IgD-negative memory B cell (primary cell): ENCODE data around the gene ERC2. TPM values are rescaled to one million over a fixed set of nuclear protein-coding genes. Genes with fewer than 3 reads are reported as not detected.

Experiments used
- H3K27ac Mint-ChIP-seq, 3 donors: one replicate each; pipeline ENCODE4 v1.8.0; 2020 to 2022; ENCODE audit warnings: mild to moderate bottlenecking in 3 of 3, mixed read lengths in 3 of 3, moderate library complexity in 1 of 3
- H3K27me3 Mint-ChIP-seq: one replicate; pipeline ENCODE4 v1.8.0; 2021; ENCODE audit warnings: mixed read lengths
- H3K36me3 Mint-ChIP-seq: one replicate; pipeline ENCODE4 v1.8.0; 2020; ENCODE audit warnings: mild to moderate bottlenecking, mixed read lengths
- H3K4me1 Mint-ChIP-seq, 3 donors: one replicate each; pipeline ENCODE4 v1.8.0; 2020 to 2022; ENCODE audit warnings: mixed read lengths in 3 of 3, mild to moderate bottlenecking in 1 of 3
- H3K4me3 Mint-ChIP-seq, 4 donors: one replicate each; pipeline ENCODE4 v1.8.0; 2020 to 2022; ENCODE audit warnings: mild to moderate bottlenecking in 4 of 4, mixed read lengths in 4 of 4, moderate library complexity in 3 of 4
- H3K9me3 Mint-ChIP-seq, 3 donors: one replicate each; pipeline ENCODE4 v1.8.0; 2020 to 2021; ENCODE audit warnings: mixed read lengths in 3 of 3, mild to moderate bottlenecking in 1 of 3
- polyA plus RNA-seq: library from polyadenylated mRNA; unstranded; fragments of 300-500 nt; fragmentation: Illumina TruSeq; gene quantifications from one replicate; pipeline ENCODE4 v1.2.3, GENCODE V29; 2021

The ERC2 gene
- polyA plus RNA-seq, 1 donor from 2014 or later, result not detected

GRCh38 chr3:55723653-55724406 lies 744.4 kb downstream of the ERC2 start:
- H3K4me3 Mint-ChIP-seq, result no peak overlapping the region
- H3K27me3 Mint-ChIP-seq, result no peaks in the 10 kb centered on the region
- H3K4me1 Mint-ChIP-seq, result peaks cover 0 to 4% (median 1%) of the 10 kb centered on the region in 3 donors
- H3K27ac Mint-ChIP-seq, result no peak overlapping the region
- no peaks in the 10 kb centered on the region for H3K36me3 Mint-ChIP-seq
- peaks cover 0 to 6% (median 0%) of the 10 kb centered on the region in 3 donors for H3K9me3 Mint-ChIP-seq

- Mint-ChIP-seq H3K4me3 (no peak overlapping the region), H3K4me1 (peaks cover 0 to 4% (median 1%) of the 10 kb centered on the region in 3 donors), H3K27me3 (no peaks in the 10 kb centered on the region), H3K27ac (no peak overlapping the region), H3K36me3 (no peaks in the 10 kb centered on the region), H3K9me3 (peaks cover 0 to 5% (median 0%) of the 10 kb centered on the region in 3 donors)
These were observed 746.4 kb downstream of the ERC2 start for GRCh38 chr3:55721716-55722484.

DNA sequence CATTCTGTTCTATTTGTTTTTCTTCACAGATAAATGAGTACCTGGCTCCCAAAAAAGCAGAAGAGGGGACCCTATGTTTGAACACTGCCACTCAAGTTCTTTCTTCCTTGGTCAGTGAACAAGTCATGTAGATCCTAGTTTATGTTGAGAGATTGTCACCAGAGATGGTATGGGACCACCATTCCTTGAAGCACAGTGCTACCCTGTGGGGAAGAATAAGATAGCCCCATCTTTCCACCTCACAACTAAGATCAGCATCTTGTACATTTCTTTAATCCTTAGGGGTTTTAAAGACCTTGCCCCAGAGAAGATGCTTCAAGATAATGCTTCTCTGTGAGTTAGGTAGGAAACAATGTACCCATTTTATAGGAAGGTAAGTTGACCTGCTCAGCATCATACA lies 747.7 kb downstream of the ERC2 start:
- Mint-ChIP-seq H3K4me3 (no peak overlapping the region), H3K27me3 (no peaks in the 10 kb centered on the region), H3K36me3 (no peaks in the 10 kb centered on the region), H3K9me3 (peaks cover 0 to 7% (median 0%) of the 10 kb centered on the region in 3 donors), H3K4me1 (peaks cover 0 to 3% (median 1%) of the 10 kb centered on the region in 3 donors), H3K27ac (peak overlapping the region in 1 of 3 donors; percentile 77)

DNA sequence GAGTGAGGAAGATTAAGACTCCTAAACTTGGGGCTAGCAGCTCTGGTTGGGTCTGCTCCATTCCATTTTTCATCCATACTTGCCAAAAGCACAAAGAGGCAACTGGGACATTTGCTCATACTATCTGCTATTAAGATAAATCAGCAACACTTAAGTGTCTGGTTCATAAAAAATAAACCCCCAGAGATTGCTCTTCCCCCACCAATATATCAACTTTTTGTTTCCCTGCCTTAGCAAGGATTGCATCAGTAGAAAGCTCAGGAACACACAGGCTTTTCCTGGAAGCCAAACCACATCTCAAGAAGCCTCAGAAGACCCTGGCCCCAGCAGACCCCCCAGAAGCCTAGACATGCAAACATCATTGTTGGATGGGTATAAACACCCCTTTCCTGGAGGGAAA lies 748.8 kb downstream of the ERC2 start:
- Mint-ChIP-seq H3K27ac (peak overlapping the region in 1 of 3 donors; percentile 77), H3K4me1 (peaks cover 0 to under 1% (median 0%) of the 10 kb centered on the region in 3 donors), H3K27me3 (no peaks in the 10 kb centered on the region), H3K9me3 (peaks cover 0 to 7% (median 0%) of the 10 kb centered on the region in 3 donors), H3K36me3 (no peaks in the 10 kb centered on the region), H3K4me3 (no peak overlapping the region)

- no peak overlapping the region for H3K27ac Mint-ChIP-seq
These were observed 749.3 kb downstream of the ERC2 start for GRCh38 chr3:55719006-55719405.

DNA sequence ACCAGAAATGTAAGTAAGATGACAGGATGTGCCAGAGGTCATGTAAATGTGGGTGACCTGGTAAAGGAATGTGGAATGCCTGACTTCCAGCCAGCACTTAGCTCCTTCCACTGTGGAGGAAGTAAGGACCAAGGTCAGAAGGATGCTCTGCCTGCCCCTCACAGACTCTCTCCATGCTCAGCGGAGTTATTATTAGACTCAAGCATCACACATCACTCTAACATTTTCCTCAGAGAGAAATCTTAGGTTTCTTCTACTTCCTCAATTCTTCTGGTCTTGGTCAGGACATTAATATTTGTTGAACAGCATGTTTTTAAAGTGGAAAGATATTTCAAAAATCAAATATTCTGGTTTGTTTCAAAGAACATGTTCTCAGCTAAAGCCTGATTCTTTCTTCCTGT lies 749.7 kb downstream of the ERC2 start:
- H3K4me1 Mint-ChIP-seq, result no peaks in the 10 kb centered on the region
- no peaks in the 10 kb centered on the region for H3K36me3 Mint-ChIP-seq
- peaks cover 0 to 7% (median 0%) of the 10 kb centered on the region in 3 donors for H3K9me3 Mint-ChIP-seq
- H3K4me3 Mint-ChIP-seq, result no peak overlapping the region
- no peak overlapping the region for H3K27ac Mint-ChIP-seq
- no peaks in the 10 kb centered on the region for H3K27me3 Mint-ChIP-seq

More at GRCh38 chr3:55719006-55719405, 749.3 kb downstream of the ERC2 start:
- H3K4me3 Mint-ChIP-seq, result no peak overlapping the region
- no peaks in the 10 kb centered on the region for H3K36me3 Mint-ChIP-seq
- H3K9me3 Mint-ChIP-seq, result peaks cover 0 to 7% (median 0%) of the 10 kb centered on the region in 3 donors
- no peaks in the 10 kb centered on the region for H3K4me1 Mint-ChIP-seq
- no peaks in the 10 kb centered on the region for H3K27me3 Mint-ChIP-seq

DNA sequence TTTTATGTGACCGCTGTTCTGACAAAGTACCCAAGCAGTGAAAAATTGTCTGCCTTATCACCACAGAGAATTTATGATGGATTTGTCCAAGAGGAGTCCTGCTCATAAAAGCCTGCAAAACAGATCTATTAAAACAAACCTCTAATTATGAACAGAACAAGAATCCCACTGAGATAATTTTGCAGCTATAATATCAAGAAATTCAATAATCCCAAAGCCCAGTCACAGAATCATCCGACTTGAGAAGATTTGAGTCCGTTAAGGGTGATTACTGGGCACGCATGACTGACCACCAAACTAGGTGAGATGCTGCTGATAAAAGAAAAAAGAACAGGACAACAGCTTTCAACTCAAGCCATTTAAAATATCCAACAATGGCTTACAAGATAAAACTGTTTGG lies 750.2 kb downstream of the ERC2 start:
- H3K4me3 Mint-ChIP-seq, result no peak overlapping the region
- H3K27ac Mint-ChIP-seq, result no peak overlapping the region
- H3K27me3 Mint-ChIP-seq, result no peaks in the 10 kb centered on the region
- H3K9me3 Mint-ChIP-seq, result peaks cover 0 to 7% (median 0%) of the 10 kb centered on the region in 3 donors
- H3K4me1 Mint-ChIP-seq, result no peaks in the 10 kb centered on the region
- H3K36me3 Mint-ChIP-seq, result no peaks in the 10 kb centered on the region

GRCh38 chr3:55717481-55717880 lies 750.8 kb downstream of the ERC2 start:
- no peaks in the 10 kb centered on the region for H3K36me3 Mint-ChIP-seq
- H3K27ac Mint-ChIP-seq, result no peak overlapping the region
- H3K4me1 Mint-ChIP-seq, result no peaks in the 10 kb centered on the region
- H3K9me3 Mint-ChIP-seq, result peaks cover 0 to 8% (median 0%) of the 10 kb centered on the region in 3 donors
- no peaks in the 10 kb centered on the region for H3K27me3 Mint-ChIP-seq
- H3K4me3 Mint-ChIP-seq, result no peak overlapping the region

DNA sequence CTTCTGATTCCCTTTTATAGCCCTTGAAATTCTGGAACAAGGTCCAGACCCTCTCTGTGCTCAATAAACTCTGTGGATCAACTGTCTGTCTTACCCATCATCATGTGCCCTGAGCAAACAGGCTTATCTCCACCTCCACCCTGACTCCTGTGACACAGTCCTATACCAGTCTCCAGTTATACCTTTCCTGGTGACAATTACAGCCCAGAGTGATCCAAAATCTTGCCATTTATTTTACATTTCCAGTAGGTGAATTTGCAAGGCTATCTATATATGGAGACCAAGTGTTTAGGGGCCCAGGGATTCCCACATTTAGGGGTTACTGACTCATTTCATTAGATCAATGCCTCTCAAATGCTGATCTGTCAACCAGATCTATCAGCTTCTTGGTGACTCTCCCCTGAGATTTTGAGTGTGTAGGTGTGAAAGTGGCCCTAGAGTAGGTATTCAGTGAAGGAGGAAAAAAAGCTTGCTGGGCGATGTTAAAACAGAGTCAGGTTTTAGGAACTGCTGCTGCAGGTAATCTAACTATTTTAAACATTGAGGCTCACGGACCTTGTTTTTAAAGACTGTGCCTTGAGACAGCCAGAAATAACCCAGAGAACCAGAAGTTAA lies 751.5 kb downstream of the ERC2 start:
- Mint-ChIP-seq H3K27ac (no peak overlapping the region), H3K27me3 (no peaks in the 10 kb centered on the region), H3K9me3 (peaks cover 0 to 7% (median 0%) of the 10 kb centered on the region in 3 donors), H3K4me1 (no peaks in the 10 kb centered on the region), H3K4me3 (no peak overlapping the region), H3K36me3 (no peaks in the 10 kb centered on the region)

DNA sequence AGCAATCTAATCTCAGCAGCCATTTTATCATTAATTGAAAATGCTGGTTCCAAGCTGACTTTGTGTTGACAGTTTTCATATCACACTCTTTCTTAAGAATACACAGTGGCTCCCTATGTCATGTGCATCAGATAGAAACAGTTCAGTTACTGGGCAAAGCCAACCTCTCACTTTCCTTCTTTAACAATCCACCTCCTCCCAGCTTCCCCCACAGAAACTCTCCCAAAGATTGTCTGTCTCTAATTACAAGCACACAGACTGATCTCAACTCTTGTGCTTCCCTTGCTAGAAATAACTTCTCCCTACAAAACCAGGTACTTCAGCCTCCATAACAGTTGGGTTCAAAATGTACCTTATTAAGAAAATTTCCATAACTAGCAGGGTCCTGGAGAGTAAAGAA lies 752.2 kb downstream of the ERC2 start:
- Mint-ChIP-seq H3K4me3 (no peak overlapping the region), H3K9me3 (peaks cover 0 to 7% (median 0%) of the 10 kb centered on the region in 3 donors), H3K27ac (no peak overlapping the region), H3K4me1 (no peaks in the 10 kb centered on the region), H3K36me3 (no peaks in the 10 kb centered on the region), H3K27me3 (no peaks in the 10 kb centered on the region)

- H3K27ac Mint-ChIP-seq, result no peak overlapping the region
- H3K4me3 Mint-ChIP-seq, result no peak overlapping the region
- no peaks in the 10 kb centered on the region for H3K27me3 Mint-ChIP-seq
- H3K4me1 Mint-ChIP-seq, result no peaks in the 10 kb centered on the region
- H3K36me3 Mint-ChIP-seq, result no peaks in the 10 kb centered on the region
- H3K9me3 Mint-ChIP-seq, result peaks cover 0 to 3% (median 0%) of the 10 kb centered on the region in 3 donors
These were observed 754.2 kb downstream of the ERC2 start for GRCh38 chr3:55714057-55714456.

DNA sequence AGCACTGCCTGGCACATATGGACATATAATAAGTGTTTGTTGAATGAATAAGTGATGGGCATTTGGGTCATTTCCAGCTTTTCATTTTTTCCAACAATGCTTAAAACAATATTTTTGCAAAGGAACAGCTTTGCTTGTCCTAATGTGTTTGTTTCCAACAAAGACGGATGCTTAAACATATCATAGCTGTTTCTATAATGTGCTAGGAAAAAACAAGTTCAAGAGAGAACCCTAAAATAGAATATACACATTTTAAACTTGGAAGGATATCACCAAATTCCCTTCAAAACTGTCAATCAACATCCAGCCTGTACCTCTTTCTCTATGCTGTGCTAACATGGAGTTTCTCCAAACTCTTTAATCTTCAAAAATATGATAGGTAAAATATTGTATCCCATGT lies 756.6 kb downstream of the ERC2 start:
- no peak overlapping the region for H3K27ac Mint-ChIP-seq
- H3K9me3 Mint-ChIP-seq, result peaks cover 0 to 3% (median 0%) of the 10 kb centered on the region in 3 donors
- H3K4me3 Mint-ChIP-seq, result no peak overlapping the region

GRCh38 chr3:55709411-55710012 lies 758.8 kb downstream of the ERC2 start:
- Mint-ChIP-seq H3K4me3 (peak overlapping the region in 1 of 4 donors; percentile 17), H3K4me1 (no peaks in the 10 kb centered on the region), H3K36me3 (no peaks in the 10 kb centered on the region), H3K27me3 (peaks cover 4% of the 10 kb centered on the region), H3K9me3 (peaks cover 0 to 1% (median 0%) of the 10 kb centered on the region in 3 donors), H3K27ac (no peak overlapping the region)

More for the DNA sequence above, 756.6 kb downstream of the ERC2 start:
- Mint-ChIP-seq H3K27me3 (peaks cover 2% of the 10 kb centered on the region), H3K36me3 (no peaks in the 10 kb centered on the region), H3K4me1 (no peaks in the 10 kb centered on the region)

GRCh38 chr3:55708921-55709320 lies 759.3 kb downstream of the ERC2 start:
- H3K36me3 Mint-ChIP-seq, result no peaks in the 10 kb centered on the region
- no peak overlapping the region for H3K27ac Mint-ChIP-seq
- peaks cover 0 to 1% (median 0%) of the 10 kb centered on the region in 3 donors for H3K9me3 Mint-ChIP-seq
- H3K4me1 Mint-ChIP-seq, result no peaks in the 10 kb centered on the region
- H3K27me3 Mint-ChIP-seq, result peaks cover 4% of the 10 kb centered on the region
- H3K4me3 Mint-ChIP-seq, result no peak overlapping the region

DNA sequence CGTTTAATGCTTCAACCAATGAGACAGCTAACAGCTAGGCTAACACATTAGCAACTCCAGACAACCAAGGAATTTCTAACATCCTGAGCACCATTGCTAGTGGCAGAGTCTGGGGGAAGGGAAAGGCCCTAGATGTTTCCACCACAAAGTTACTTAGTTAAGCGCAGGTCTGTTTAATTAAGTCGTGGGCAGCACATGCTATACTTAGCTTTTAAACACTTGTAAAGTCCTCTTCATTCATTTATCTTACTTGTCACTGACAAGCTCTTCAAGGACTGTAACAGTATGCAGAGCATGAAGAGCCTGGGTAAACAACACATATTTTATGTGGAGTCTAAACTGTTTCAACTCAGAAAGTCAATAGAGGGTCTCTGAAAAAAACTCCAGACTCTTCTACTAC lies 760.0 kb downstream of the ERC2 start:
- H3K27ac Mint-ChIP-seq, result no peak overlapping the region
- peaks cover 0 to 2% (median 0%) of the 10 kb centered on the region in 3 donors for H3K4me1 Mint-ChIP-seq
- H3K9me3 Mint-ChIP-seq, result peaks cover 0 to 4% (median 1%) of the 10 kb centered on the region in 3 donors
- no peaks in the 10 kb centered on the region for H3K36me3 Mint-ChIP-seq
- no peak overlapping the region for H3K4me3 Mint-ChIP-seq
- peaks cover 4% of the 10 kb centered on the region for H3K27me3 Mint-ChIP-seq
